Natural killer cell (primary cell): ENCODE results near the gene EFCC1. TPM values are rescaled to one million over a fixed set of nuclear protein-coding genes. Genes with fewer than 3 reads are reported as not detected.
A peak's percentile ranks its signal among the peaks of the same experiment; 100 is the strongest.

Source experiments
- ATAC-seq, 3 donors: fragments of 150-1000 bp in 2 of 3; fragments of 200-7000 bp in 1 of 3; cut with Tn5 transposase; 1 replicate in 1 of 3; 2 replicates in 2 of 3; pipeline ENCODE4 v1.10.0; 2021; ENCODE audit warnings: mild to moderate bottlenecking in 2 of 3, moderate library complexity in 2 of 3
- DNase-seq, 2 donors: peaks; one replicate each; pipeline versions ENCODE4 v3.0.0 to v3.0.0-alpha.2; 2013 to 2021; ENCODE audit warnings: mixed read lengths in 1 of 2
- H3K27ac ChIP-seq: one replicate; pipeline ENCODE4 v1.5.1; 2013; ENCODE audit warnings: mild to moderate bottlenecking, low read length
- H3K27me3 ChIP-seq: one replicate; pipeline ENCODE4 v1.6.1; 2013; ENCODE audit warnings: low read length; ENCODE audit not compliant: control insufficient read depth, insufficient read depth
- H3K36me3 ChIP-seq: one replicate; pipeline ENCODE4 v1.6.1; 2013; ENCODE audit warnings: low read length; ENCODE audit not compliant: control insufficient read depth, insufficient read depth
- H3K4me1 ChIP-seq: one replicate; pipeline ENCODE4 v1.6.1; 2013; ENCODE audit warnings: low read length; ENCODE audit not compliant: control insufficient read depth, insufficient read depth
- H3K4me3 ChIP-seq: one replicate; pipeline ENCODE4 v1.5.1; 2013; ENCODE audit warnings: low read length
- H3K9me3 ChIP-seq: one replicate; pipeline ENCODE4 v1.6.1; 2013; ENCODE audit warnings: low read length; ENCODE audit not compliant: control insufficient read depth, insufficient read depth
- H3K27ac Mint-ChIP-seq, 2 donors: one replicate each; pipeline ENCODE4 v1.8.0; 2022; ENCODE audit warnings: mild to moderate bottlenecking in 2 of 2, mixed read lengths in 2 of 2, moderate library complexity in 1 of 2
- H3K27me3 Mint-ChIP-seq, 2 donors: one replicate each; pipeline ENCODE4 v1.8.0; 2022; ENCODE audit warnings: low read depth in 2 of 2, mixed read lengths in 2 of 2
- H3K36me3 Mint-ChIP-seq: one replicate; pipeline ENCODE4 v1.8.0; 2022; ENCODE audit warnings: mixed read lengths
- H3K4me1 Mint-ChIP-seq, 2 donors: one replicate each; pipeline ENCODE4 v1.8.0; 2022; ENCODE audit warnings: mixed read lengths in 2 of 2
- H3K4me3 Mint-ChIP-seq: one replicate; pipeline ENCODE4 v1.8.0; 2022; ENCODE audit warnings: mild to moderate bottlenecking, moderate library complexity, mixed read lengths
- H3K9me3 Mint-ChIP-seq, 2 donors: one replicate each; pipeline ENCODE4 v1.8.0; 2022; ENCODE audit warnings: mixed read lengths in 2 of 2
- WGBS: methylation state at CpG from one replicate; pipeline ENCODE4 v1.1.7; 2013; ENCODE audit warnings: missing lambda C conversion rate; ENCODE audit not compliant: insufficient coverage; 5-methylcytosine and 5-hydroxymethylcytosine counted together
- intact Hi-C: fragments of 100-400 bp; cut with micrococcal nuclease; formaldehyde crosslinking; loops from one replicate; pipeline ENCODE4 v1.14.2; 2022
- total RNA-seq, 4 donors: library from RNA; stranded (reverse); fragments of 120-200 nt in 1 of 4; gene quantifications; one replicate each; pipeline versions ENCODE4 v1.2.3 to v1.2.4, GENCODE V29; 2013 to 2022
- TF ChIP-seq, protein P1 (sequence below): fragments of 200-600 bp; IDR thresholded peaks from one replicate; pipeline ENCODE4 v1.8.0; 2022; ENCODE audit warnings: antibody characterized with exemption

EFCC1 gene, protein sequence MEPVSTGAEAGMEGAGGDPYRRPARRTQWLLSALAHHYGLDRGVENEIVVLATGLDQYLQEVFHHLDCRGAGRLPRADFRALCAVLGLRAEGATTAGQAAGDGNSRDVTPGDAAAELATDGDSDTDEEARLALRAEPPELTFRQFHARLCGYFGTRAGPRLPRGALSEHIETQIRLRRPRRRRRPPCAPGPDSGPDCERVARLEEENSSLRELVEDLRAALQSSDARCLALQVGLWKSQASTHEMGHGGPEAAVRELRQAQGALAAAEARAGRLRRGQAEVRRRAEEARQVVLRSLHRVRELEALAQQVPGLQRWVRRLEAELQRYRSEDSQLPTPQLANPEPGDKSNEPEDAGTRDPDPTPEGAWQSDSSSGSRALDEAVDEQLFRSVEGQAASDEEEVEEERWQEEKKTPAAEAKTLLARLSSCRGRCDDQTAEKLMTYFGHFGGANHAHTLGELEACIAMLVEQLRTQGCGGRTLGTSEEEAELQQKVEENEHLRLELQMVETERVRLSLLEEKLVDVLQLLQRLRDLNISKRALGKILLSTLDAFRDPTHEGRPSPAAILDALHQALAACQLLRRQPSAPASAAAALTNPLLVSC
- total RNA-seq = under 1 TPM in 2 of 3 donors, not detected in 1; 0.28 to 0.70 TPM
- 0.16 TPM for total RNA-seq (2013)

DNA sequence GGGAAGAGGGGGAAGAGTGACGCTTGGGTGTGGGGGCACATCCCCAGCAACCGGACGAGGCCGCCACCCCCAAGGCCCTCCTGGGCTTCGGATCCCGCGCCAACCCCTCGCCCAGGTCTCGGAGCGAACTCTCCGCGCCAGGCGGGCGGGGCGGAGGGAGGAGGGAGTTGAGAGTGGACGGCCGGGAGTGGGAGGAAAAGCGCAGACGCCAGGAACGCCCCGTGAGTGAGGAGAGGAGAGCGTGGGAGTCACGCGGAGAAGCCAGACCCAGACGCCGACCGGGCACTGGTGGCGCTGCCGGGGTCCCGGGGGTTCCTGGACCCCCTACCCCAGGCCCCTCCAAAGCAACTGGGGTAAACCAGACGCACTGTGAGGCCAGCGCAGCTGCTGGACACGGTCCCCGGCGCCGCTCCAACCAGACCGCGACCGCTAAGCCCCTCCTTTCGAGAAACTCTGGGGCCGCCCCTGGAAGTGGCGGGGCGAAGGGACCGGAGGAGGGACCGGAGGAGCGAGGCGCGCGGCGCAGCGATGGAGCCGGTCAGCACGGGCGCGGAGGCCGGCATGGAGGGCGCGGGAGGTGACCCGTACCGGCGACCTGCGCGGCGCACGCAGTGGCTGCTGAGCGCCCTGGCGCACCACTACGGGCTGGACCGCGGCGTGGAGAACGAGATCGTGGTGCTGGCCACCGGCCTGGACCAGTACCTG lies at the start of gene EFCC1:
TSS of gene EFCC1 (plus strand) at position 204 of the 705 bp plus-strand sequence. CDS start at position 529, 325 bp downstream.
- H3K4me1 ChIP-seq = peaks cover 31% of the 10 kb centered on the region
- ATAC-seq (peak; percentile 22 to 36 (median 28)), DNase-seq (no peak)
- H3K36me3 ChIP-seq = no peaks in the 10 kb centered on the region
- H3K27ac ChIP-seq = no peak within 1 kb of the TSS
- H3K27me3 ChIP-seq = peaks cover 29% of the 10 kb centered on the region
- H3K27me3 Mint-ChIP-seq = peaks cover 35 to 48% of the 10 kb centered on the region in 2 donors
- no peak within 1 kb of the TSS for H3K27ac Mint-ChIP-seq
- H3K4me3 Mint-ChIP-seq = peak within 1 kb of the TSS; percentile 58
- intact Hi-C loops = no loop called here
- H3K4me3 ChIP-seq = no peak within 1 kb of the TSS
- H3K36me3 Mint-ChIP-seq = no peaks in the 10 kb centered on the region
- H3K9me3 ChIP-seq = no peaks in the 10 kb centered on the region
- H3K9me3 Mint-ChIP-seq = no peaks in the 10 kb centered on the region
- H3K4me1 Mint-ChIP-seq = peaks cover 26 to 40% of the 10 kb centered on the region in 2 donors
- 4% methylated on average over 74 of the region's 74 CpGs for WGBS
- TF ChIP-seq, protein P1, sequence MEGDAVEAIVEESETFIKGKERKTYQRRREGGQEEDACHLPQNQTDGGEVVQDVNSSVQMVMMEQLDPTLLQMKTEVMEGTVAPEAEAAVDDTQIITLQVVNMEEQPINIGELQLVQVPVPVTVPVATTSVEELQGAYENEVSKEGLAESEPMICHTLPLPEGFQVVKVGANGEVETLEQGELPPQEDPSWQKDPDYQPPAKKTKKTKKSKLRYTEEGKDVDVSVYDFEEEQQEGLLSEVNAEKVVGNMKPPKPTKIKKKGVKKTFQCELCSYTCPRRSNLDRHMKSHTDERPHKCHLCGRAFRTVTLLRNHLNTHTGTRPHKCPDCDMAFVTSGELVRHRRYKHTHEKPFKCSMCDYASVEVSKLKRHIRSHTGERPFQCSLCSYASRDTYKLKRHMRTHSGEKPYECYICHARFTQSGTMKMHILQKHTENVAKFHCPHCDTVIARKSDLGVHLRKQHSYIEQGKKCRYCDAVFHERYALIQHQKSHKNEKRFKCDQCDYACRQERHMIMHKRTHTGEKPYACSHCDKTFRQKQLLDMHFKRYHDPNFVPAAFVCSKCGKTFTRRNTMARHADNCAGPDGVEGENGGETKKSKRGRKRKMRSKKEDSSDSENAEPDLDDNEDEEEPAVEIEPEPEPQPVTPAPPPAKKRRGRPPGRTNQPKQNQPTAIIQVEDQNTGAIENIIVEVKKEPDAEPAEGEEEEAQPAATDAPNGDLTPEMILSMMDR = no peak

DNA sequence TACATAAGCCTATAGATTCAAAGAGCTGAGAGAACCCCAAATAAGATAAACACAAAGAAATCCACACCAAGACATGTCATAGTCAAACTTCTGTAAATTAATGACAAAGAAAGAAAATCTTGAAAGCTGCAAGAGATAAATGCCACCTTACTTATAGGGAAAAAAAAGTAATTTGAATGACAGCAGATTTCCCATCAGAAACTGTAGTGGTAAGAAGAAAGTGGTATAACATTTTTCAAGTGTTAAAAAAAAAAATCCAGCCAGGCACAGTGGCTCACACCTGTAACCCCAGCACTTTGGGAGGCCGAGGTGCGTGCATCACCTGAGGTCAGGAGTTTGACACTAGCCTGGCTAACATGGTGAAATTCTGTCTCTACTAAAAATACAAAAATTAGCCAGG lies 44.7 kb upstream of the EFCC1 start:
- peaks cover 0 to 2% of the 10 kb centered on the region in 2 donors for H3K9me3 Mint-ChIP-seq
- no peaks in the 10 kb centered on the region for H3K4me1 ChIP-seq
- H3K4me3 ChIP-seq = no peak overlapping the region
- peaks cover 0 to 10% of the 10 kb centered on the region in 2 donors for H3K27me3 Mint-ChIP-seq
- ATAC-seq (no peak), DNase-seq (no peak)
- no peaks in the 10 kb centered on the region for H3K9me3 ChIP-seq
- no peaks in the 10 kb centered on the region for H3K36me3 ChIP-seq
- H3K27ac ChIP-seq = no peak overlapping the region
- H3K4me1 Mint-ChIP-seq = no peaks in the 10 kb centered on the region
- TF ChIP-seq, protein P1 = no peak
- WGBS = 87% methylated on average over 2 of the region's 2 CpGs
- no peaks in the 10 kb centered on the region for H3K27me3 ChIP-seq
- no peaks in the 10 kb centered on the region for H3K36me3 Mint-ChIP-seq
- intact Hi-C loops = no loop called here
- H3K27ac Mint-ChIP-seq = no peak overlapping the region
- H3K4me3 Mint-ChIP-seq = no peak overlapping the region

DNA sequence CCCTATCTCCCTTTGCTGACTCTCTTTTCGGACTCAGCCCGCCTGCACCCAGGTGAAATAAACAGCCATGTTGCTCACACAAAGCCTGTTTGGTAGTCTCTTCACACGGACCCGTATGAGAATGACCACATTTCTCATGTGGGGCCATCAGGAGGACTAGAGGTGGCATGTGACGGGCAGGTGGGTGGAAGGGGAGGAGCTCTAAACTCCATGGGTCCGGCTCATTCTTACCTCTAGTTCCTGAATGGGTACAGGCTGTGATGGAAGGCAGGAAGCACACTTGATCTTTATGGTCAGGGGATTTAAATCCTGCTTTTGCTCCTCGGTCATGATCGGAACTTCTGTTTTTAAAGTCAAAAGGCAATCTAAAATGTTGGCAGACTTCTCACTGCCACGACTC lies 35.8 kb upstream of the EFCC1 start:
- ATAC-seq (no peak), DNase-seq (no peak)
- Mint-ChIP-seq H3K4me3 (no peak overlapping the region), H3K9me3 (no peaks in the 10 kb centered on the region), H3K27ac (no peak overlapping the region), H3K27me3 (peaks cover 0 to 6% of the 10 kb centered on the region in 2 donors), H3K4me1 (no peaks in the 10 kb centered on the region), H3K36me3 (no peaks in the 10 kb centered on the region)
- H3K4me1 ChIP-seq = peaks cover 2% of the 10 kb centered on the region
- H3K27ac ChIP-seq = no peak overlapping the region
- H3K9me3 ChIP-seq = no peaks in the 10 kb centered on the region
- no peak overlapping the region for H3K4me3 ChIP-seq
- H3K36me3 ChIP-seq = no peaks in the 10 kb centered on the region
- TF ChIP-seq, protein P1 = no peak
- intact Hi-C loops = no loop called here
- 95% methylated on average over 9 of the region's 9 CpGs for WGBS
- no peaks in the 10 kb centered on the region for H3K27me3 ChIP-seq
